Left ventricle myocardium inferior (tissue), 1 donor: ENCODE results near the gene NMRK2. TPM values are rescaled to one million over a fixed set of nuclear protein-coding genes. Genes with fewer than 3 reads are reported as not detected.

Experiments
- DNase-seq: peaks from one replicate; pipeline ENCODE4 v3.0.0-alpha.2; 2020
- H3K27ac ChIP-seq: fragments of 200-600 bp; replicated peaks from 2 replicates; pipeline ENCODE4 v1.8.0; 2021
- H3K27me3 ChIP-seq: fragments of 200-600 bp; 2 replicates; pipeline ENCODE4 v1.8.0; 2021; ENCODE audit warnings: low read depth
- H3K36me3 ChIP-seq: fragments of 200-600 bp; 2 replicates; pipeline ENCODE4 v1.8.0; 2021
- H3K4me1 ChIP-seq: fragments of 200-600 bp; 2 replicates; pipeline ENCODE4 v1.8.0; 2021
- H3K4me3 ChIP-seq: fragments of 200-600 bp; 2 replicates; pipeline ENCODE4 v1.8.0; 2021; ENCODE audit warnings: mild to moderate bottlenecking, moderate library complexity
- H3K9me3 ChIP-seq: fragments of 200-600 bp; replicated peaks from 2 replicates; pipeline ENCODE4 v1.8.0; 2021
- intact Hi-C: fragments of 100-400 bp; cut with micrococcal nuclease; formaldehyde crosslinking; loops from one replicate; pipeline ENCODE4 v1.11.0; 2022
- total RNA-seq: library from RNA; stranded (reverse); fragmentation: NEBNext Ultra II Directional; extraction: Animal tissue kit (Norgen Biotek cat#: 25700); gene quantifications from one replicate; pipeline ENCODE4 v1.2.1, GENCODE V29; 2021
- TF ChIP-seq, protein P1 (sequence below): fragments of 200-600 bp; IDR thresholded peaks from 2 replicates; pipeline ENCODE4 v1.8.0; 2021; ENCODE audit warnings: antibody characterized with exemption, mild to moderate bottlenecking, borderline replicate concordance
- donor health status: DM: no; HTN: yes; CAD: no; lungs with severe emphysema.

NMRK2 gene
- total RNA-seq, 1 donor from 2014 or later = 458 TPM

DNA sequence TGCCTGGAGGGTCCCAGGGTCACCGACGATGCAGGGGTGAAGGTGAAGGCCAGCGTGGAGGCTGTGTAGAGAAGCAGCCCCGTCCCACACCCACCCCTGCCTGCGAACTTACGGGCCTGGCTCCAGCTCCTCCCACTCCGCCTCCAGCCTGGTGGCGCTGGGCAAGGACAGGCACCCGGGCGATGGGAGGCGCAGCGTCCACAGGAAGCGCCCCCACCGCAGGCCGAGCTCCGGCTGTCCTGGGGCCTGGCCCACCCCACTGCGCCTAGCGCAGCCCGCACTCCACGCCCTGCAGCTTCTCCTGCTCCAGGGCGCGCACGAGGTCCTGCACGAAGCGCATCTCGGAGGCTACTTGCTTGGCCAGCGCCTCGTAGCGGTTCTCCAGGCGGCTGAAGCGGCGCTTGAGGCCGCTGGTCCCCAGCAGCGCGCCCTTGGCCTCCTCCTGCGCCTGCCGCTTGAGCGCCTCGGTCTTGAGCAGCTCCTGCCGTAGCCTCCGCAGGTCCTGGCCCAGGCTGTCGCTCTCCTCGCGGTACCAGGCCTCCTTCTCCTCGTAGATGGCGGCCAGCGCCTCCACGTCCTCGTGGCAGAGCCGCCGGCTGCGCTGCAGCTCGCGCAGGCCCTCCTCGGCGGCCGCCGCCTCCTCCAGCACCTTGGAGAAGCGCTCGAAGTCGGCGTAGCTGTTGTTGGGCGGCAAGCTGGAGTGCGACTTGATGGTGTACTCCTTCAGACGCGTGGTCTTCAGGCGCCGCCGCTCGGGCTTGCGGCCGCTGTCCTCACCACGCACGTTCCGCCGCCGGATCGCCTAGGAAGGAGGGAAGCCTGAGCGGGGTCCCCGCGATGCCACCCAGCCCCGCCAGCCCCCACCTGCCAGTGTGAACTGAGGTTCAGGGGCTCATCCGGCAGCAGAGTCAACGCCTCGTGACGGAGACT, 26.2 kb downstream of the NMRK2 start:
- TF ChIP-seq, protein P1, sequence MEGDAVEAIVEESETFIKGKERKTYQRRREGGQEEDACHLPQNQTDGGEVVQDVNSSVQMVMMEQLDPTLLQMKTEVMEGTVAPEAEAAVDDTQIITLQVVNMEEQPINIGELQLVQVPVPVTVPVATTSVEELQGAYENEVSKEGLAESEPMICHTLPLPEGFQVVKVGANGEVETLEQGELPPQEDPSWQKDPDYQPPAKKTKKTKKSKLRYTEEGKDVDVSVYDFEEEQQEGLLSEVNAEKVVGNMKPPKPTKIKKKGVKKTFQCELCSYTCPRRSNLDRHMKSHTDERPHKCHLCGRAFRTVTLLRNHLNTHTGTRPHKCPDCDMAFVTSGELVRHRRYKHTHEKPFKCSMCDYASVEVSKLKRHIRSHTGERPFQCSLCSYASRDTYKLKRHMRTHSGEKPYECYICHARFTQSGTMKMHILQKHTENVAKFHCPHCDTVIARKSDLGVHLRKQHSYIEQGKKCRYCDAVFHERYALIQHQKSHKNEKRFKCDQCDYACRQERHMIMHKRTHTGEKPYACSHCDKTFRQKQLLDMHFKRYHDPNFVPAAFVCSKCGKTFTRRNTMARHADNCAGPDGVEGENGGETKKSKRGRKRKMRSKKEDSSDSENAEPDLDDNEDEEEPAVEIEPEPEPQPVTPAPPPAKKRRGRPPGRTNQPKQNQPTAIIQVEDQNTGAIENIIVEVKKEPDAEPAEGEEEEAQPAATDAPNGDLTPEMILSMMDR = no peak
- intact Hi-C loops = no loop called here
- DNase-seq = no peak
- Histone ChIP-seq H3K9me3 (no peaks in the 10 kb centered on the region), H3K27ac (no peak overlapping the region), H3K27me3 (no peaks in the 10 kb centered on the region), H3K36me3 (peaks cover 84% of the 10 kb centered on the region), H3K4me3 (no peak overlapping the region), H3K4me1 (peaks cover 18% of the 10 kb centered on the region)

DNA sequence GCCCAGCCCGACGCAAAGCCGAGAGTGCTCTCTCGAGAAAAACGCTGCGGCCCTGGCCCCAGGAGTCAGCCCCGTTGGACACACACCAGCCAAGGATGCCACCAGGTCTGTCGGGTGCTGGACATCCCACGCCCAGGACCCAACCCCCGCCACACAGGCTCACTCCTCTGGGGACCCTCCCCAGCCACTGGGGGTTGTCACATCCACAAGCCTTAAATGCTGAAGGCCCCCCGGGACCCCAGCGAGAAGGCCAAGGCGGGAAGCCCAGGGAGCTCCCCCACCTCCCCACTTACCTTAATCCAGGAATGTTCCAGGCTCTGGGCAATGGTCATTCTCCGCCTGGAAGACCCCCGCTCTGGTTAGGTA, 26.9 kb downstream of the NMRK2 start:
- H3K27ac ChIP-seq = no peak overlapping the region
- TF ChIP-seq, protein P1 = no peak
- intact Hi-C loops = no loop called here
- H3K36me3 ChIP-seq = peaks cover 89% of the 10 kb centered on the region
- no peaks in the 10 kb centered on the region for H3K9me3 ChIP-seq
- H3K4me3 ChIP-seq = no peak overlapping the region
- H3K4me1 ChIP-seq = peaks cover 14% of the 10 kb centered on the region
- no peak for DNase-seq
- no peaks in the 10 kb centered on the region for H3K27me3 ChIP-seq

DNA sequence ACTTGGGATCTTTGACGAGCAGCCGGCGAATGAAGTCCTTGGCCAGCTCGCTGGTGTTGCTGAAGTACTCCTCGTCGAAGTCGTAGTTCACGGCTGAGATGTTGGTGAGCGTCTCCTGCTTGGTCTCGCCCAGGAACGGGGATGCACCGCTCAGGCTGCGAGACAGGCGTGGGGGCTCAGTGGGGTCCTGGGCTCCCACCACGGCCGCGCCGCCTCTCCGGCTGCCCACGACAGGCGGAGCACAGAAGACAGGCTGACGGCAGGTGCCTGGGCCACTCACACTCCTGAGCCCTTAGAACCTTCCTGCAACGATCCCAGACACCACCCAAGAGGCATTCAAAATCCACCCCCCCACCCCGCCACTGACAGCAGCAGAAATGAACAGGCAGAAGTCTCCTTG, 28.1 kb downstream of the NMRK2 start:
- TF ChIP-seq, protein P1 = no peak
- no peaks in the 10 kb centered on the region for H3K9me3 ChIP-seq
- H3K4me1 ChIP-seq = peaks cover 26% of the 10 kb centered on the region
- no peak for DNase-seq
- intact Hi-C loops = no loop called here
- H3K4me3 ChIP-seq = no peak overlapping the region
- H3K27me3 ChIP-seq = no peaks in the 10 kb centered on the region
- H3K36me3 ChIP-seq = peaks cover 97% of the 10 kb centered on the region
- peak overlapping the region; percentile 56 for H3K27ac ChIP-seq

DNA sequence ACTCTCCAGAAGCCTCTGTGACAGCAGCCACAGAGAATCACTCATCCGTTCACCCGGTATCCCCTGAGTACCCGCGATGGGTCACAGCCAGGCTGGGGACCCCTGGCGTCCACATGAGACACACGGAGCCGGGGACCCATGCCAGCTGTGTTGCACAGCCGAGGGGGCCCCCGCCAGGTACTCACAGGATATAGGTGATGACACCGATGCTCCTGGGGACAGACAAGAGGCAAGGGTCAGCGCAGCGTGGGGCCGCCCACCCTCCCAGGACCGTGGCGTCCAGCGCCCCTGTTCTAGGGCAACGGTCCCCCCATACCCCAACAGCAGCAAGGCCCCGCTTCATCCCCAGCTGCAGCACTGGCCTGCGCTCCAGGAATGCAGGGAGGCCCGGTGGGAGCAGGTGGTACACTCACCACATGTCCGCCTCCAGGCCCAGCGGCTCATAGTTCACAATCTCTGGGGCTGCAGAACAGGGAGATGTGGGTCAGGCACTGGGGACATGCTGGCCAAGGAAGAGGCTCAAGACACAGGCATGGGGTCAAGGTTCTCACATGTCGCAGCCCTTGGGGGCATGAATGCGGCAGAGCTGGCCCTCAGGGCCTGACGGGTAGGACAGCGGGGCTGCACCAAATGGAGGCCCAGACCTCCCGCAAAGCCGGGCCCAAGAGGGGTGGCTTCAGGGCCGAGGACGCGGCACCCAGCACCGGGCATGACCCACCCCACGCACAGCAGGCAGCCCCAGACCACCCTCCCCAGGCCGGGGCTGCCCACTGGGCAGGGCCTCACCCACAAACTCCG, 30.8 kb downstream of the NMRK2 start:
- intact Hi-C loops = no loop called here
- Histone ChIP-seq H3K4me3 (no peak overlapping the region), H3K9me3 (no peaks in the 10 kb centered on the region), H3K4me1 (peaks cover 53% of the 10 kb centered on the region), H3K27ac (no peak overlapping the region), H3K27me3 (no peaks in the 10 kb centered on the region), H3K36me3 (peaks cover 95% of the 10 kb centered on the region)
- DNase-seq = no peak
- TF ChIP-seq, protein P1 = no peak

DNA sequence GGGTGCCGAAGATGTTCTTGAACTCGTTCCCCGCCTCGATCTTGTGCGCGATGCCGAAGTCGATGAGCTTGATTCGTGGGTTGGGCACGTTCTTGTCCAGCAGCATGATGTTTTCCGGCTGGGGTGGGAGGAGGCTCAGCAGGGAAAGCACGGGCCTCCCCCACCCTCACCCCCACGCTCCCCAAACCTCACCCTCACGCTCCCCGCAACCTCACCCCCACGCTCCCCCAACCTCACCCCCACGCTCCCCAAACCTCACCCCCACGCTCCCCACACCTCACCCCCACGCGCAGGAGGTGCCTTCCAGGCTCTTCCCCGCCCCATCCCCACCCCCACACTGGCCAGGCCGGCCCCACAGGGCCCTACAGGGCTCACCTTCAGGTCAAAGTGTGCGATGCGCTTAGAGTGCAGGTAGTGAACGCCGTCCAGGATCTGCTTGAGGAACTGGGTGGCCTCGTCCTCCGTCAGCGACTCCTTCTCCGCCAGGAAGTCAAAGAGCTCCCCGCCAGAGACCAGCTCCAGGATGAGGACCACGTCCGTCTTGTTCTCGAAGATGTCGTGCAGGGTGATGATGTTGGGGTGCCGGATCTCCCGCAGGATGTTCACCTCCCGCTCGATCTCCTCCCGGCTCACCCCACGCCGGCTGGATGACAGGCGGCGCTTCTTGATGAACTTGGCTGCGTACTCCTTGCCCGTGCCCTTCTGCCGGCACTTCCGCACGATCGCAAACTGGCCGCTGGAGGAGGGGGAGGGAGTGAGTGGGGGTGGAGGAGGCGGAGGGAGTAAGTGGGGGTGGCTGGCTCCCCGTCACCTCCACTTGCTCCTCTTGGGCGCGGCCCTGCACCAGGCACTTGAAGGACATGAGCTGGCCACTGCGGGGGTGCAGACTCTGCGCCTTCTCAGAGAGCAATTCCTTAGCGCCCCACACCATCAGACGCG, 31.7 kb downstream of the NMRK2 start:
- H3K27ac ChIP-seq = peak overlapping the region; percentile 33
- no peak for DNase-seq

More for the DNA sequence above, 31.7 kb downstream of the NMRK2 start:
- Histone ChIP-seq H3K9me3 (no peaks in the 10 kb centered on the region), H3K36me3 (peaks cover 86% of the 10 kb centered on the region), H3K4me1 (peaks cover 61% of the 10 kb centered on the region), H3K27me3 (no peaks in the 10 kb centered on the region), H3K4me3 (no peak overlapping the region)
- intact Hi-C loops = no loop called here
- TF ChIP-seq, protein P1 = no peak
